ENCODE results near the gene C14orf119.

DNA sequence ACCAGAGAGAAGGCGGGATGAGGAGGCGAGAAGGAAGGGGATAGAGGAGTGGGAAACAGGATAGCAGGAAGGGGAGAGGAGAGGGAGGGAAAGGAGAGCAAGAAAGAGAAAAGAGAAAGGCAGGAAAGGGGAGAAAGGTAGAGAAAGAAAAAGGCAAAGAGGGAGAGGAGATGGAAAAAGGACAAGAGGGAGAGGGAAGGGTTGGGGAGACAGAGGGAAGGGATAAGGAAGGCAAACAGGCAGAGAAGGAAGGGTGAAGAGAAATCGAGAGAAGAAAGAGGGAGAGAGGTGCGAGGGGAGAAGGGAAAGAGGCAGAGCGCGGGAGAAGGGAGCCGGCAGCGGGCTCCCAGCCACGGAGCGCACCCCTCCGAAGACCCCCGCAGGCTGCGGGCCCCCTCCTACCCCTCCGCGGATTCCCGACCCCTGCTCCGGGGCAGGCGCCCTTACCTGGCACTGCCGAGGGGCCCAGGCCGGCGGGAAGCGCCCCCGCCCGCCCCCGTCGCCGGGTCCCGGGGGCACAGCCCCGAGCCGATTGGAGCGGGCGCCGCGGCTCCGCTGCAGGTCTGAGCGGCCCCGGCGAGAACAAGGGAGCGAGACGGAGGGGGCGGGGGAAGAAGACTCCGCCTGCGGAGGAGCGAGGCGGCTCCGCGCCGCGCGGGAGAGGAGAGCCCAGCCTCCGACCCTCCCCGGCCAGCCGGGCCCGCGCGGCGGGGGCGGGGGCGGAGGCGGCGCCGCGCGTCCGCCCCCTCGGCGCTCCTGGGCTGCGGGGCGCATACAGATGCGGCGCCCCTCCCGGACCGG lies 38.1 kb upstream of the C14orf119 start, which contains the start of gene CDH24:
- TF ChIP-seq, protein P1, sequence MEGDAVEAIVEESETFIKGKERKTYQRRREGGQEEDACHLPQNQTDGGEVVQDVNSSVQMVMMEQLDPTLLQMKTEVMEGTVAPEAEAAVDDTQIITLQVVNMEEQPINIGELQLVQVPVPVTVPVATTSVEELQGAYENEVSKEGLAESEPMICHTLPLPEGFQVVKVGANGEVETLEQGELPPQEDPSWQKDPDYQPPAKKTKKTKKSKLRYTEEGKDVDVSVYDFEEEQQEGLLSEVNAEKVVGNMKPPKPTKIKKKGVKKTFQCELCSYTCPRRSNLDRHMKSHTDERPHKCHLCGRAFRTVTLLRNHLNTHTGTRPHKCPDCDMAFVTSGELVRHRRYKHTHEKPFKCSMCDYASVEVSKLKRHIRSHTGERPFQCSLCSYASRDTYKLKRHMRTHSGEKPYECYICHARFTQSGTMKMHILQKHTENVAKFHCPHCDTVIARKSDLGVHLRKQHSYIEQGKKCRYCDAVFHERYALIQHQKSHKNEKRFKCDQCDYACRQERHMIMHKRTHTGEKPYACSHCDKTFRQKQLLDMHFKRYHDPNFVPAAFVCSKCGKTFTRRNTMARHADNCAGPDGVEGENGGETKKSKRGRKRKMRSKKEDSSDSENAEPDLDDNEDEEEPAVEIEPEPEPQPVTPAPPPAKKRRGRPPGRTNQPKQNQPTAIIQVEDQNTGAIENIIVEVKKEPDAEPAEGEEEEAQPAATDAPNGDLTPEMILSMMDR (IDR thresholded peaks at IDR 0.05), result no peak
- TF ChIP-seq SIN3A (IDR thresholded peaks at IDR 0.05; ENCODE audit: borderline replicate concordance, insufficient read depth, low read depth, low read length), result no peak
- TF ChIP-seq TCF7L2 (IDR thresholded peaks at IDR 0.05; ENCODE audit: low read depth, low read length), result no peak
- no peak for TF ChIP-seq POLR2AphosphoS5 (IDR thresholded peaks at IDR 0.05; ENCODE audit: low read depth, low read length)
- TF ChIP-seq, protein P2, sequence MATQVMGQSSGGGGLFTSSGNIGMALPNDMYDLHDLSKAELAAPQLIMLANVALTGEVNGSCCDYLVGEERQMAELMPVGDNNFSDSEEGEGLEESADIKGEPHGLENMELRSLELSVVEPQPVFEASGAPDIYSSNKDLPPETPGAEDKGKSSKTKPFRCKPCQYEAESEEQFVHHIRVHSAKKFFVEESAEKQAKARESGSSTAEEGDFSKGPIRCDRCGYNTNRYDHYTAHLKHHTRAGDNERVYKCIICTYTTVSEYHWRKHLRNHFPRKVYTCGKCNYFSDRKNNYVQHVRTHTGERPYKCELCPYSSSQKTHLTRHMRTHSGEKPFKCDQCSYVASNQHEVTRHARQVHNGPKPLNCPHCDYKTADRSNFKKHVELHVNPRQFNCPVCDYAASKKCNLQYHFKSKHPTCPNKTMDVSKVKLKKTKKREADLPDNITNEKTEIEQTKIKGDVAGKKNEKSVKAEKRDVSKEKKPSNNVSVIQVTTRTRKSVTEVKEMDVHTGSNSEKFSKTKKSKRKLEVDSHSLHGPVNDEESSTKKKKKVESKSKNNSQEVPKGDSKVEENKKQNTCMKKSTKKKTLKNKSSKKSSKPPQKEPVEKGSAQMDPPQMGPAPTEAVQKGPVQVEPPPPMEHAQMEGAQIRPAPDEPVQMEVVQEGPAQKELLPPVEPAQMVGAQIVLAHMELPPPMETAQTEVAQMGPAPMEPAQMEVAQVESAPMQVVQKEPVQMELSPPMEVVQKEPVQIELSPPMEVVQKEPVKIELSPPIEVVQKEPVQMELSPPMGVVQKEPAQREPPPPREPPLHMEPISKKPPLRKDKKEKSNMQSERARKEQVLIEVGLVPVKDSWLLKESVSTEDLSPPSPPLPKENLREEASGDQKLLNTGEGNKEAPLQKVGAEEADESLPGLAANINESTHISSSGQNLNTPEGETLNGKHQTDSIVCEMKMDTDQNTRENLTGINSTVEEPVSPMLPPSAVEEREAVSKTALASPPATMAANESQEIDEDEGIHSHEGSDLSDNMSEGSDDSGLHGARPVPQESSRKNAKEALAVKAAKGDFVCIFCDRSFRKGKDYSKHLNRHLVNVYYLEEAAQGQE (IDR thresholded peaks at IDR 0.05; ENCODE audit: insufficient read depth in 1 of 2, low read depth in 2 of 2, low read length in 1 of 2), result no peak

All from Panc1 (cell line).